MM.1S (cell line): Measurements from ENCODE around the gene LEMD2.

Experiments used
- EZH2phosphoT487 ChIP-seq: fragments of 300-600 bp; sonication (generic); IDR thresholded peaks from 2 replicates; pipeline ENCODE4 v1.6.1; 2018; ENCODE audit warnings: antibody characterized with exemption, low read length
- TF ChIP-seq, protein P1 (sequence below): fragments of 300-600 bp; sonication (generic); IDR thresholded peaks from 2 replicates; pipeline ENCODE4 v1.5.1; 2016; ENCODE audit warnings: antibody characterized with exemption, low read length, mixed read lengths

DNA sequence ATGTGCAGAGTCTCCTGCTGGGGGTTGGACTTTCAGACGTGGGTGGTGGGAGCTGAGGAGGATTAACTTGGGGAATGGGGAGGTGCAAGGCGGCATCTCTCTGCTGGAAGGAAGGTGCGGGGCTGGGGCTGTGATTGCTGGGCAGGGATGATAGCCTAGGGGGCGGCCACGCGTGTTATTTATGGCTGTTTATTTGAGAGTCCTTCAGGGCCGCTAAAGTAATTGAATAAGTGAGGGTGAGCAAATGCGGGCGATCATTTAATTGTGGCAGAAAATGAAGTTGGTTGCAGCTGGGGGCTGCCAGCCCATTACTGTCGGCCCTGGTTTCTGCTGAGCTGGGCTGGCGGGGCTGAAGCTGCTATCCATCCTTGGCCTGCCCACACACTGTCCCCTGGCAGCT lies 34.7 kb downstream of the LEMD2 start:
- TF ChIP-seq, protein P1, sequence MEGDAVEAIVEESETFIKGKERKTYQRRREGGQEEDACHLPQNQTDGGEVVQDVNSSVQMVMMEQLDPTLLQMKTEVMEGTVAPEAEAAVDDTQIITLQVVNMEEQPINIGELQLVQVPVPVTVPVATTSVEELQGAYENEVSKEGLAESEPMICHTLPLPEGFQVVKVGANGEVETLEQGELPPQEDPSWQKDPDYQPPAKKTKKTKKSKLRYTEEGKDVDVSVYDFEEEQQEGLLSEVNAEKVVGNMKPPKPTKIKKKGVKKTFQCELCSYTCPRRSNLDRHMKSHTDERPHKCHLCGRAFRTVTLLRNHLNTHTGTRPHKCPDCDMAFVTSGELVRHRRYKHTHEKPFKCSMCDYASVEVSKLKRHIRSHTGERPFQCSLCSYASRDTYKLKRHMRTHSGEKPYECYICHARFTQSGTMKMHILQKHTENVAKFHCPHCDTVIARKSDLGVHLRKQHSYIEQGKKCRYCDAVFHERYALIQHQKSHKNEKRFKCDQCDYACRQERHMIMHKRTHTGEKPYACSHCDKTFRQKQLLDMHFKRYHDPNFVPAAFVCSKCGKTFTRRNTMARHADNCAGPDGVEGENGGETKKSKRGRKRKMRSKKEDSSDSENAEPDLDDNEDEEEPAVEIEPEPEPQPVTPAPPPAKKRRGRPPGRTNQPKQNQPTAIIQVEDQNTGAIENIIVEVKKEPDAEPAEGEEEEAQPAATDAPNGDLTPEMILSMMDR: no peak
- no peak for TF ChIP-seq EZH2phosphoT487
